Measurements from ENCODE around the gene NLRX1. TPM values are rescaled to one million over a fixed set of nuclear protein-coding genes. Genes with fewer than 3 reads are reported as not detected.
"Not testable (repeated sequence)": the region's sequence is repeated elsewhere in the genome, so short reads cannot be mapped to it uniquely, and the experiment has no call there.

The NLRX1 gene
- total RNA-seq, 1 donor from 2014 or later = 32.4 TPM

- ATAC-seq (no peak), DNase-seq (ENCODE audit: missing footprints) (no peak)
- intact Hi-C loops (cut with DNase I) = loop anchor here (5.0 kb wide), 1 partner anchor 92 kb away; the partner anchor contains the start of gene C2CD2L
Observed at GRCh38 chr11:119198925-119199324, 30.4 kb downstream of the NLRX1 start.

- DNase-seq (ENCODE audit: missing footprints); intact Hi-C loops (cut with DNase I); ATAC-seq: not testable (repeated sequence)
Observed at GRCh38 chr11:119201236-119201635, 32.7 kb downstream of the NLRX1 start.

- intact Hi-C loops (cut with DNase I) = no loop called here
- ATAC-seq = no peak
- DNase-seq (ENCODE audit: missing footprints) = no peak
Observed at GRCh38 chr11:119202554-119202953, 34.0 kb downstream of the NLRX1 start.

- ATAC-seq = no peak
- no peak for DNase-seq (ENCODE audit: missing footprints)
- intact Hi-C loops (cut with DNase I) = loop anchor here (2.0 kb wide), 1 partner anchor 113 kb away; the partner anchor contains the start of gene MCAM
Observed at GRCh38 chr11:119204066-119204465, 35.5 kb downstream of the NLRX1 start.

GRCh38 chr11:119205080-119205479 lies 36.6 kb downstream of the NLRX1 start:
- intact Hi-C loops (cut with DNase I) = loop anchor here (1.0 to 2.0 kb wide), 2 partner anchors 79 to 112 kb away; partner anchors contain the start of gene MCAM
- ATAC-seq (no peak), DNase-seq (ENCODE audit: missing footprints) (peak; percentile 76)

- intact Hi-C loops (cut with DNase I) = loop anchor here (1.0 to 2.0 kb wide), 2 partner anchors 78 to 111 kb away; partner anchors contain the start of gene MCAM
- DNase-seq (ENCODE audit: missing footprints) = peak; percentile 95
- ATAC-seq = peak; percentile 98
Observed at GRCh38 chr11:119205574-119206510, 37.3 kb downstream of the NLRX1 start, which contains the start of gene CBL. TSS of gene CBL (plus strand) at chr11:119206339. CDS start at chr11:119206418, 79 bp downstream.

- intact Hi-C loops (cut with DNase I) = no loop called here
- ATAC-seq (peak; percentile 27), DNase-seq (ENCODE audit: missing footprints) (peak; percentile 81)
Observed at GRCh38 chr11:119206511-119207414, 38.2 kb downstream of the NLRX1 start.

- intact Hi-C loops (cut with DNase I) = no loop called here
- no peak for ATAC-seq
- DNase-seq (ENCODE audit: missing footprints) = no peak
Observed at GRCh38 chr11:119207415-119207960, 39.0 kb downstream of the NLRX1 start.

GRCh38 chr11:119209186-119209585 lies 40.7 kb downstream of the NLRX1 start:
- intact Hi-C loops (cut with DNase I) = no loop called here
- no peak for ATAC-seq
- DNase-seq (ENCODE audit: missing footprints) = no peak

- DNase-seq (ENCODE audit: missing footprints) = no peak
- intact Hi-C loops (cut with DNase I) = no loop called here
- ATAC-seq = no peak
Observed at GRCh38 chr11:119210050-119210449, 41.5 kb downstream of the NLRX1 start.

- ATAC-seq = no peak
- intact Hi-C loops (cut with DNase I) = no loop called here
- no peak for DNase-seq (ENCODE audit: missing footprints)
Observed at GRCh38 chr11:119218141-119218878, 49.8 kb downstream of the NLRX1 start.

GRCh38 chr11:119222308-119222707 lies 53.8 kb downstream of the NLRX1 start:
- no peak for ATAC-seq

GRCh38 chr11:119222891-119223290 lies 54.4 kb downstream of the NLRX1 start:
- no peak for ATAC-seq
- intact Hi-C loops (cut with DNase I) = no loop called here
- no peak for DNase-seq (ENCODE audit: missing footprints)

More at GRCh38 chr11:119222308-119222707, 53.8 kb downstream of the NLRX1 start:
- intact Hi-C loops (cut with DNase I) = no loop called here
- no peak for DNase-seq (ENCODE audit: missing footprints)

- DNase-seq (ENCODE audit: missing footprints) (no peak), ATAC-seq (no peak)
- intact Hi-C loops (cut with DNase I) = no loop called here
Observed at GRCh38 chr11:119223856-119224255, 55.3 kb downstream of the NLRX1 start.

GRCh38 chr11:119228535-119229287 lies 60.2 kb downstream of the NLRX1 start:
- ATAC-seq; DNase-seq (ENCODE audit: missing footprints); intact Hi-C loops (cut with DNase I): not testable (repeated sequence)

- no peak for ATAC-seq
- intact Hi-C loops (cut with DNase I) = no loop called here
Observed at GRCh38 chr11:119229288-119229672, 60.8 kb downstream of the NLRX1 start.

GRCh38 chr11:119229741-119230140 lies 61.2 kb downstream of the NLRX1 start:
- DNase-seq (ENCODE audit: missing footprints) (no peak), ATAC-seq (no peak)
- intact Hi-C loops (cut with DNase I) = no loop called here

More at GRCh38 chr11:119229288-119229672, 60.8 kb downstream of the NLRX1 start:
- DNase-seq (ENCODE audit: missing footprints) = no peak

Data from Right ventricle myocardium inferior (tissue), 1 donor.